Neural progenitor cell (in vitro differentiated cells): ENCODE measurements around the gene SPINDOC. TPM values are rescaled to one million over a fixed set of nuclear protein-coding genes. Genes with fewer than 3 reads are reported as not detected.
A peak's percentile ranks its signal among the peaks of the same experiment; 100 is the strongest.

Source experiments
- DNase-seq: peaks from one replicate; pipeline ENCODE4 v3.0.0-alpha.2; 2016; ENCODE audit warnings: low spot score
- H2AFZ ChIP-seq: fragments of 200-600 bp; sonication (generic); replicated peaks from 2 replicates; pipeline ENCODE4 v1.6.1; 2016; ENCODE audit warnings: antibody characterized with exemption
- H3F3A ChIP-seq: fragments of 200-600 bp; sonication (generic); 2 replicates; pipeline ENCODE4 v1.6.1; 2016; ENCODE audit warnings: antibody characterized with exemption, low read depth
- H3K27ac ChIP-seq: fragments of 200-600 bp; sonication (generic); 2 replicates; pipeline ENCODE4 v1.5.1; 2016; ENCODE audit warnings: mild to moderate bottlenecking
- H3K27me3 ChIP-seq: fragments of 200-600 bp; sonication (generic); 2 replicates; pipeline ENCODE4 v1.6.1; 2016; ENCODE audit warnings: mild to moderate bottlenecking, moderate library complexity
- H3K36me3 ChIP-seq: fragments of 200-600 bp; sonication (generic); 2 replicates; pipeline ENCODE4 v1.5.1; 2016
- H3K4me1 ChIP-seq: fragments of 200-600 bp; sonication (generic); 2 replicates; pipeline ENCODE4 v1.6.1; 2016; ENCODE audit warnings: mixed run types
- H3K4me2 ChIP-seq: fragments of 200-600 bp; sonication (generic); 2 replicates; pipeline ENCODE4 v1.6.1; 2016
- H3K4me3 ChIP-seq: fragments of 200-600 bp; sonication (generic); 2 replicates; pipeline ENCODE4 v1.5.1; 2016
- H3K79me2 ChIP-seq: fragments of 200-600 bp; sonication (generic); 2 replicates; pipeline ENCODE4 v1.6.1; 2016; ENCODE audit warnings: low read depth
- H3K9ac ChIP-seq: fragments of 200-600 bp; sonication (generic); 2 replicates; pipeline ENCODE4 v1.6.1; 2016
- H3K9me3 ChIP-seq: fragments of 200-600 bp; sonication (generic); 2 replicates; pipeline ENCODE4 v1.5.1; 2016; ENCODE audit warnings: low read depth
- H4K20me1 ChIP-seq: fragments of 200-600 bp; sonication (generic); 2 replicates; pipeline ENCODE4 v1.6.1; 2016; ENCODE audit warnings: low read depth
- H3K27ac Mint-ChIP-seq: 3 replicates; pipeline ENCODE4 v1.8.0; 2021; ENCODE audit warnings: mixed read lengths
- H3K27me3 Mint-ChIP-seq: 2 replicates; pipeline ENCODE4 v1.8.0; 2022; ENCODE audit warnings: low read depth, mild to moderate bottlenecking, inconsistent platforms, moderate library complexity, mixed read lengths; ENCODE audit not compliant: insufficient read depth
- H3K36me3 Mint-ChIP-seq: 3 replicates; pipeline ENCODE4 v1.8.0; 2021; ENCODE audit warnings: mixed read lengths
- H3K4me1 Mint-ChIP-seq: 3 replicates; pipeline ENCODE4 v1.8.0; 2021; ENCODE audit warnings: mixed read lengths
- H3K4me3 Mint-ChIP-seq: 3 replicates; pipeline ENCODE4 v1.8.0; 2021; ENCODE audit warnings: mild to moderate bottlenecking, moderate library complexity, mixed read lengths
- H3K9me3 Mint-ChIP-seq: 3 replicates; pipeline ENCODE4 v1.8.0; 2020; ENCODE audit warnings: mixed read lengths
- CTCF ChIP-seq: fragments of 200-600 bp; sonication (generic); IDR thresholded peaks from 2 replicates; pipeline ENCODE4 v1.5.1; 2017; ENCODE audit warnings: antibody characterized with exemption, mild to moderate bottlenecking
- EZH2 ChIP-seq: fragments of 200-600 bp; sonication (generic); IDR thresholded peaks from 2 replicates; pipeline ENCODE4 v1.6.1; 2017; ENCODE audit warnings: antibody characterized with exemption, mild to moderate bottlenecking, moderate library complexity
- EZH2phosphoT487 ChIP-seq: fragments of 200-600 bp; sonication (generic); IDR thresholded peaks from 2 replicates; pipeline ENCODE4 v1.6.1; 2017; ENCODE audit warnings: antibody characterized with exemption
- total RNA-seq: library from RNA; depleted of rRNA; stranded (reverse); fragments of >200 nt; gene quantifications from 2 replicates; pipeline ENCODE4 v1.2.3, GENCODE V29; 2015; ENCODE audit warnings: low replicate concordance

The SPINDOC gene
- total RNA-seq, 1 donor from 2014 or later: 27.2 TPM

GRCh38 chr11:63811522-63811921 is 1.7 kb upstream of the SPINDOC start:
- Histone ChIP-seq H3K4me3 (peak overlapping the region; percentile 91), H3F3A (peaks cover 28% of the 10 kb centered on the region)
- peak overlapping the region; percentile 90 for H3K4me3 Mint-ChIP-seq

GRCh38 chr11:63813563-63814382 is 517 bp downstream of the SPINDOC start:
- peaks cover 25% of the 10 kb centered on the region for H3K36me3 Mint-ChIP-seq
- peaks cover 36% of the 10 kb centered on the region for H3K4me1 Mint-ChIP-seq
- peaks cover 63% of the 10 kb centered on the region for H4K20me1 ChIP-seq
- peaks cover 26% of the 10 kb centered on the region for H3K4me1 ChIP-seq
- no peak for TF ChIP-seq EZH2phosphoT487
- no peak for TF ChIP-seq EZH2
- no peak for TF ChIP-seq CTCF
- no peak overlapping the region for H3K27ac Mint-ChIP-seq
- H3K27me3 ChIP-seq: no peaks in the 10 kb centered on the region
- H3K4me3 Mint-ChIP-seq: peak overlapping the region; percentile 93
- H3K79me2 ChIP-seq: peaks cover 69% of the 10 kb centered on the region
- peaks cover 28% of the 10 kb centered on the region for H3F3A ChIP-seq
- peak overlapping the region; percentile 54 for H2AFZ ChIP-seq
- H3K27ac ChIP-seq: peak overlapping the region; percentile 87
- DNase-seq: peak; percentile 67
- peak overlapping the region; percentile 97 for H3K4me2 ChIP-seq
- H3K36me3 ChIP-seq: no peaks in the 10 kb centered on the region
- peak overlapping the region; percentile 87 for H3K9ac ChIP-seq
- H3K27me3 Mint-ChIP-seq: peaks cover 2% of the 10 kb centered on the region
- no peaks in the 10 kb centered on the region for H3K9me3 ChIP-seq
- peak overlapping the region; percentile 91 for H3K4me3 ChIP-seq
- H3K9me3 Mint-ChIP-seq: no peaks in the 10 kb centered on the region

More at GRCh38 chr11:63811522-63811921, 1.7 kb upstream of the SPINDOC start:
- Mint-ChIP-seq H3K36me3 (peaks cover 14% of the 10 kb centered on the region), H3K9me3 (no peaks in the 10 kb centered on the region), H3K4me1 (peaks cover 36% of the 10 kb centered on the region), H3K27me3 (peaks cover 2% of the 10 kb centered on the region), H3K27ac (no peak overlapping the region)
- Histone ChIP-seq H3K27ac (no peak overlapping the region), H4K20me1 (peaks cover 45% of the 10 kb centered on the region), H3K36me3 (no peaks in the 10 kb centered on the region), H2AFZ (no peak overlapping the region), H3K9ac (no peak overlapping the region), H3K9me3 (no peaks in the 10 kb centered on the region), H3K79me2 (peaks cover 47% of the 10 kb centered on the region), H3K4me1 (peaks cover 26% of the 10 kb centered on the region), H3K4me2 (peak overlapping the region; percentile 90), H3K27me3 (no peaks in the 10 kb centered on the region)
- TF ChIP-seq EZH2: no peak
- TF ChIP-seq EZH2phosphoT487: no peak
- no peak for TF ChIP-seq CTCF
- DNase-seq: peak; percentile 53

GRCh38 chr11:63814383-63814736 is 1.1 kb downstream of the SPINDOC start:
- H3K27me3 ChIP-seq: no peaks in the 10 kb centered on the region
- no peaks in the 10 kb centered on the region for H3K9me3 ChIP-seq
- no peak for TF ChIP-seq EZH2phosphoT487
- TF ChIP-seq EZH2: no peak
- TF ChIP-seq CTCF: no peak
- H3K4me1 ChIP-seq: peaks cover 26% of the 10 kb centered on the region
- Mint-ChIP-seq H3K27ac (no peak overlapping the region), H3K27me3 (peaks cover 2% of the 10 kb centered on the region), H3K9me3 (no peaks in the 10 kb centered on the region), H3K36me3 (peaks cover 25% of the 10 kb centered on the region), H3K4me3 (peak overlapping the region; percentile 93), H3K4me1 (peaks cover 36% of the 10 kb centered on the region)
- peak overlapping the region; percentile 87 for H3K9ac ChIP-seq
- H3K79me2 ChIP-seq: peaks cover 72% of the 10 kb centered on the region
- peak overlapping the region; percentile 91 for H3K4me3 ChIP-seq
- no peak overlapping the region for H3K27ac ChIP-seq
- DNase-seq: no peak
- H3K36me3 ChIP-seq: no peaks in the 10 kb centered on the region
- H3K4me2 ChIP-seq: peak overlapping the region; percentile 97
- no peak overlapping the region for H2AFZ ChIP-seq
- peaks cover 63% of the 10 kb centered on the region for H4K20me1 ChIP-seq
- H3F3A ChIP-seq: peaks cover 28% of the 10 kb centered on the region
